ENCODE measurements around the gene FAM162B.

Gene FAM162B

GRCh38 chr6:116764629-116764960 is 924 bp downstream of the FAM162B start:
- Histone ChIP-seq H3K4me3 (replicated peaks; ENCODE audit: insufficient read depth, low read length) (no peak overlapping the region), H3K27me3 (ENCODE audit: insufficient read depth, poor library complexity, severe bottlenecking) (peaks cover 45% of the 10 kb centered on the region), H3K27ac (replicated peaks) (no peak overlapping the region)
- DNase-seq (ENCODE audit: low read depth in 1 of 2, low spot score in 1 of 2) = no peak
- TF ChIP-seq SPI1 (IDR thresholded peaks at IDR 0.05; ENCODE audit: borderline replicate concordance, low read depth) (no peak), POLR2AphosphoS5 (IDR thresholded peaks at IDR 0.05; ENCODE audit: low read depth) (no peak), REST (IDR thresholded peaks at IDR 0.05; ENCODE audit: insufficient replicate concordance, low read depth) (no peak), GABPA (IDR thresholded peaks at IDR 0.05; ENCODE audit: low read depth) (no peak), CTCF (IDR thresholded peaks at IDR 0.05; ENCODE audit: insufficient read depth, low read length) (no peak)

GRCh38 chr6:116763906-116764628 is 1.5 kb downstream of the FAM162B start:
- no peak overlapping the region for H3K27ac ChIP-seq (replicated peaks)
- no peak for DNase-seq (ENCODE audit: low read depth in 1 of 2, low spot score in 1 of 2)
- H3K4me3 ChIP-seq (replicated peaks; ENCODE audit: insufficient read depth, low read length) = no peak overlapping the region
- TF ChIP-seq REST (IDR thresholded peaks at IDR 0.05; ENCODE audit: insufficient replicate concordance, low read depth) = no peak
- TF ChIP-seq SPI1 (IDR thresholded peaks at IDR 0.05; ENCODE audit: borderline replicate concordance, low read depth) = no peak
- TF ChIP-seq POLR2AphosphoS5 (IDR thresholded peaks at IDR 0.05; ENCODE audit: low read depth) = no peak
- TF ChIP-seq CTCF (IDR thresholded peaks at IDR 0.05; ENCODE audit: insufficient read depth, low read length) = no peak
- TF ChIP-seq GABPA (IDR thresholded peaks at IDR 0.05; ENCODE audit: low read depth) = no peak
- peaks cover 45% of the 10 kb centered on the region for H3K27me3 ChIP-seq (ENCODE audit: insufficient read depth, poor library complexity, severe bottlenecking)

- H3K4me3 ChIP-seq (replicated peaks; ENCODE audit: insufficient read depth, low read length) = no peak overlapping the region
- no peak overlapping the region for H3K27ac ChIP-seq (replicated peaks)
- TF ChIP-seq CTCF (IDR thresholded peaks at IDR 0.05; ENCODE audit: insufficient read depth, low read length) (no peak), GABPA (IDR thresholded peaks at IDR 0.05; ENCODE audit: low read depth) (no peak), POLR2AphosphoS5 (IDR thresholded peaks at IDR 0.05; ENCODE audit: low read depth) (no peak), SPI1 (IDR thresholded peaks at IDR 0.05; ENCODE audit: borderline replicate concordance, low read depth) (no peak), REST (IDR thresholded peaks at IDR 0.05; ENCODE audit: insufficient replicate concordance, low read depth) (no peak)
- no peak for DNase-seq (ENCODE audit: low read depth in 1 of 2, low spot score in 1 of 2)
- peaks cover 45% of the 10 kb centered on the region for H3K27me3 ChIP-seq (ENCODE audit: insufficient read depth, poor library complexity, severe bottlenecking)
Observed at GRCh38 chr6:116763048-116763447, 2.5 kb downstream of the FAM162B start.

All from HL-60 (cell line).